H1 (cell line): ENCODE results near the gene SLC39A6. TPM values are rescaled to one million over a fixed set of nuclear protein-coding genes. Genes with fewer than 3 reads are reported as not detected.

Experiments
- CTCF ChIA-PET: fragments of 300-600 bp; sonication (Branson Sonifier 250); formaldehyde crosslinking; loops from one replicate; lab custom pipeline; 2021; ENCODE audit not compliant: partially characterized antibody; lab: Charles Lee
- POLR2A ChIA-PET: fragments of 300-600 bp; sonication (Branson Sonifier 250); formaldehyde crosslinking; loops from one replicate; lab custom pipeline; 2021; ENCODE audit warnings: inconsistent platforms; ENCODE audit not compliant: partially characterized antibody; lab: Charles Lee
- DNase-seq, 2 experiments: peaks; one replicate each; pipeline versions ENCODE4 v3.0.0 to v3.0.0-alpha.2; 2010 to 2022; ENCODE audit warnings: low spot score in 2 of 2, low read depth in 1 of 2, mixed read lengths in 1 of 2
- FAIRE-seq: peaks from 2 replicates; lab custom pipeline; 2011; peaks lifted over from hg19 to GRCh38; lab: Jason Lieb, UNC
- H2AFZ ChIP-seq: 2 replicates; pipeline ENCODE4 v1.8.1; 2012; ENCODE audit warnings: low read length, inconsistent platforms
- H2AK5ac ChIP-seq: 2 replicates; pipeline ENCODE4 v1.6.1; 2013; ENCODE audit warnings: low read depth, low read length
- H2BK120ac ChIP-seq: replicated peaks from 2 replicates; pipeline ENCODE3; 2013; ENCODE audit warnings: low read depth, low read length, inconsistent platforms
- H2BK12ac ChIP-seq: 2 replicates; pipeline ENCODE4 v1.6.1; 2013; ENCODE audit warnings: low read depth, low read length
- H2BK15ac ChIP-seq: 2 replicates; pipeline ENCODE4 v1.6.1; 2013; ENCODE audit warnings: low read length
- H2BK20ac ChIP-seq: 2 replicates; pipeline ENCODE4 v1.6.1; 2013; ENCODE audit warnings: low read length
- H2BK5ac ChIP-seq: 2 replicates; pipeline ENCODE4 v1.6.1; 2013; ENCODE audit warnings: low read depth, low read length
- H3K14ac ChIP-seq: 2 replicates; pipeline ENCODE4 v1.6.1; 2013; ENCODE audit warnings: inconsistent platforms; ENCODE audit not compliant: insufficient read length
- H3K18ac ChIP-seq: 2 replicates; pipeline ENCODE4 v1.6.1; 2013; ENCODE audit warnings: low read length; ENCODE audit errors: extremely low read depth
- H3K23ac ChIP-seq: 2 replicates; pipeline ENCODE4 v1.6.1; 2013; ENCODE audit warnings: inconsistent platforms; ENCODE audit not compliant: insufficient read length
- H3K23me2 ChIP-seq: 2 replicates; pipeline ENCODE4 v1.6.1; 2013; ENCODE audit warnings: low read depth, low read length
- H3K27ac ChIP-seq: 2 replicates; pipeline ENCODE4 v1.6.1; 2011; ENCODE audit warnings: low read depth, low read length, inconsistent platforms
- H3K27me3 ChIP-seq, 4 experiments: replicated peaks in 1 of 4; 1 replicate in 1 of 4; 2 replicates in 3 of 4; pipeline versions ENCODE4 v1.6.1 to v1.8.1; 2011 to 2013; ENCODE audit warnings: low read length in 3 of 4, mild to moderate bottlenecking in 3 of 4, inconsistent platforms in 2 of 4, mixed read lengths in 2 of 4, moderate library complexity in 1 of 4; ENCODE audit not compliant: control insufficient read depth in 3 of 4, insufficient read depth in 3 of 4; ENCODE audit errors: extremely low read depth in 1 of 4
- H3K36me3 ChIP-seq, 4 experiments: 2 replicates each; pipeline versions ENCODE4 v1.6.1 to v1.8.1; 2011 to 2013; ENCODE audit warnings: mild to moderate bottlenecking in 4 of 4, low read length in 3 of 4, moderate library complexity in 2 of 4, control low read depth in 1 of 4, inconsistent platforms in 1 of 4; ENCODE audit not compliant: insufficient read depth in 4 of 4, control insufficient read depth in 2 of 4
- H3K4ac ChIP-seq: replicated peaks from 2 replicates; pipeline ENCODE3; 2013; ENCODE audit warnings: low read length, low read depth, mixed read lengths, inconsistent platforms; ENCODE audit not compliant: insufficient read length
- H3K4me1 ChIP-seq, 4 experiments: replicated peaks in 1 of 4; 1 replicate in 1 of 4; 2 replicates in 3 of 4; pipeline versions ENCODE4 v1.6.1 to v1.8.1; 2011 to 2013; ENCODE audit warnings: low read length in 3 of 4, inconsistent platforms in 2 of 4, mixed read lengths in 1 of 4; ENCODE audit not compliant: insufficient read depth in 4 of 4, control insufficient read depth in 3 of 4
- H3K4me2 ChIP-seq, 2 experiments: 2 replicates each; pipeline versions ENCODE4 v1.6.1 to v1.8.1; 2011 to 2013; ENCODE audit warnings: low read depth in 2 of 2, low read length in 2 of 2, control low read depth in 1 of 2, inconsistent platforms in 1 of 2, mild to moderate bottlenecking in 1 of 2; ENCODE audit not compliant: insufficient read depth in 1 of 2
- H3K4me3 ChIP-seq, 4 experiments: fragments of 200-600, 300-600 bp in 1 of 4; sonication (generic), shearing (Covaris generic), sonication (Bioruptor Twin) in 1 of 4; 2 replicates each; pipeline versions ENCODE4 v1.5.1 to v1.8.1; 2011 to 2016; ENCODE audit warnings: low read length in 4 of 4, low read depth in 3 of 4, control low read depth in 2 of 4, inconsistent platforms in 2 of 4, mild to moderate bottlenecking in 2 of 4, mixed read lengths in 1 of 4, moderate library complexity in 1 of 4; ENCODE audit not compliant: insufficient read depth in 2 of 4; ENCODE audit errors: extremely low read depth in 1 of 4
- H3K56ac ChIP-seq: replicated peaks from 2 replicates; pipeline ENCODE3; 2013; ENCODE audit warnings: low read depth, mild to moderate bottlenecking, mixed read lengths, low read length, inconsistent platforms; ENCODE audit not compliant: insufficient read length
- H3K79me1 ChIP-seq: 2 replicates; pipeline ENCODE4 v1.6.1; 2013; ENCODE audit warnings: low read depth, low read length, control low read depth
- H3K79me2 ChIP-seq, 2 experiments: 2 replicates each; pipeline versions ENCODE4 v1.6.1 to v1.8.1; 2012 to 2013; ENCODE audit warnings: low read length in 2 of 2, mild to moderate bottlenecking in 2 of 2, inconsistent platforms in 1 of 2; ENCODE audit not compliant: insufficient read depth in 2 of 2, control insufficient read depth in 1 of 2
- H3K9ac ChIP-seq, 4 experiments: replicated peaks in 1 of 4; 1 replicate in 1 of 4; 2 replicates in 3 of 4; pipeline versions ENCODE4 v1.6.1 to v1.8.1; 2011 to 2013; ENCODE audit warnings: low read depth in 3 of 4, low read length in 3 of 4, control low read depth in 2 of 4, mild to moderate bottlenecking in 2 of 4, moderate library complexity in 2 of 4, inconsistent platforms in 1 of 4; ENCODE audit errors: extremely low read depth in 1 of 4
- H3K9me3 ChIP-seq, 2 experiments: 2 replicates each; pipeline versions ENCODE4 v1.6.1 to v1.8.1; 2012 to 2013; ENCODE audit warnings: mild to moderate bottlenecking in 2 of 2, moderate library complexity in 2 of 2, control low read depth in 1 of 2, inconsistent platforms in 1 of 2, low read depth in 1 of 2, low read length in 1 of 2, mixed read lengths in 1 of 2; ENCODE audit not compliant: insufficient read depth in 2 of 2
- H4K20me1 ChIP-seq, 2 experiments: replicated peaks in 1 of 2; 2 replicates each; pipeline versions ENCODE3 to v1.8.1; 2011 to 2013; ENCODE audit warnings: inconsistent platforms in 2 of 2, low read length in 2 of 2, mild to moderate bottlenecking in 1 of 2; ENCODE audit not compliant: insufficient read depth in 2 of 2, control insufficient read depth in 1 of 2
- H4K5ac ChIP-seq: 2 replicates; pipeline ENCODE4 v1.6.1; 2013; ENCODE audit warnings: low read length, low read depth, mixed read lengths, inconsistent platforms; ENCODE audit not compliant: insufficient read length
- H4K8ac ChIP-seq: 2 replicates; pipeline ENCODE4 v1.8.0; 2013; ENCODE audit warnings: mild to moderate bottlenecking, moderate library complexity, low read length, inconsistent platforms; ENCODE audit not compliant: insufficient read depth; ENCODE audit errors: extremely low read depth
- H4K91ac ChIP-seq: replicated peaks from 2 replicates; pipeline ENCODE3; 2013; ENCODE audit warnings: low read length, mixed read lengths, inconsistent platforms; ENCODE audit not compliant: insufficient read length
- ASH2L ChIP-seq: fragments of 200-600, 300-600 bp; sonication (generic); IDR thresholded peaks from one replicate; pipeline ENCODE4 v1.7.1; 2017; ENCODE audit warnings: low read length
- BCL11A ChIP-seq, 2 experiments: IDR thresholded peaks; one replicate each; pipeline ENCODE4 v1.6.1; 2011; ENCODE audit warnings: low read depth in 2 of 2, low read length in 2 of 2, mild to moderate bottlenecking in 2 of 2
- BRCA1 ChIP-seq: IDR thresholded peaks from 2 replicates; pipeline ENCODE4 v1.6.1; 2012; ENCODE audit warnings: low read depth, low read length, improper control_type of control experiment
- CREB1 ChIP-seq: IDR thresholded peaks from 2 replicates; pipeline ENCODE4 v1.6.1; 2012; ENCODE audit warnings: inconsistent platforms
- CTCF ChIP-seq, 3 experiments: IDR thresholded peaks; 1 replicate in 2 of 3; 2 replicates in 1 of 3; pipeline versions ENCODE4 v1.5.1 to v1.6.1; 2011; ENCODE audit warnings: low read length in 3 of 3, mild to moderate bottlenecking in 3 of 3, inconsistent platforms in 2 of 3, low read depth in 1 of 3, moderate library complexity in 1 of 3; ENCODE audit not compliant: insufficient read depth in 1 of 3; ENCODE audit errors: control extremely low read depth in 1 of 3
- GTF2F1 ChIP-seq: IDR thresholded peaks from 2 replicates; pipeline ENCODE4 v1.6.1; 2012; ENCODE audit warnings: low read depth, low read length, improper control_type of control experiment, borderline replicate concordance
- HDAC2 ChIP-seq, 2 experiments: fragments of 300-600 bp in 1 of 2; sonication (generic) in 1 of 2; IDR thresholded peaks; 2 replicates each; pipeline ENCODE4 v1.6.1; 2011 to 2012; ENCODE audit warnings: low read depth in 2 of 2, low read length in 2 of 2, mild to moderate bottlenecking in 2 of 2, moderate library complexity in 2 of 2, borderline replicate concordance in 1 of 2, inconsistent platforms in 1 of 2
- RBBP5 ChIP-seq: IDR thresholded peaks from 2 replicates; pipeline ENCODE4 v1.7.1; 2012; ENCODE audit warnings: low read depth, mild to moderate bottlenecking, inconsistent platforms, low read length, moderate library complexity, borderline replicate concordance
- RFX5 ChIP-seq: IDR thresholded peaks from 2 replicates; pipeline ENCODE4 v1.6.1; 2011; ENCODE audit warnings: low read depth, low read length, improper control_type of control experiment, borderline replicate concordance
- RNF2 ChIP-seq: fragments of 200-900, 300-1000 bp; sonication (generic); IDR thresholded peaks from 2 replicates; pipeline ENCODE4 v1.7.1; 2016; ENCODE audit warnings: borderline replicate concordance, low read depth, mild to moderate bottlenecking, antibody characterized with exemption, low read length; ENCODE audit not compliant: poor library complexity, severe bottlenecking; ENCODE audit errors: missing control alignments
- SP4 ChIP-seq: IDR thresholded peaks from 2 replicates; pipeline ENCODE4 v1.6.1; 2012; ENCODE audit warnings: low read length, inconsistent platforms
- WGBS, 2 experiments: shearing (Covaris generic) in 1 of 2; methylation state at CpG; one replicate each; pipeline versions ENCODE4 v1.1.6 to v1.1.7; 2013 to 2015; ENCODE audit warnings: low lambda C conversion rate in 2 of 2, mixed read lengths in 2 of 2, inconsistent platforms in 1 of 2, low coverage in 1 of 2, missing lambda C conversion rate in 1 of 2; ENCODE audit not compliant: insufficient replicate concordance in 2 of 2, insufficient coverage in 1 of 2, insufficient read length in 1 of 2; ENCODE audit errors: extremely low coverage in 1 of 2, missing lambda C conversion rate in 1 of 2; 5-methylcytosine and 5-hydroxymethylcytosine counted together
- polyA plus RNA-seq, 7 experiments: library from polyadenylated mRNA; depleted of rRNA in 3 of 7; stranded (reverse) in 5 of 7; unstranded in 2 of 7; fragments of >200 nt in 5 of 7; fragments of 200-250 nt in 2 of 7; gene quantifications; 1 replicate in 5 of 7; 2 replicates in 1 of 7; 4 replicates in 1 of 7; pipeline versions ENCODE4 v1.2.1 to v1.2.3, GENCODE V29; 2011 to 2013; ENCODE audit warnings: missing spikeins in 2 of 7, mixed read lengths in 2 of 7
- total RNA-seq: library from RNA; stranded (reverse); fragmentation: NEBNext Ultra II Directional; extraction: Animal tissue kit (Norgen Biotek cat#: 25700); gene quantifications from 2 replicates; pipeline ENCODE4 v1.2.1, GENCODE V29; 2021

Gene SLC39A6
- total and polyA plus RNA-seq, 2 of the 8 experiments (the other 6 are each of a cell fraction or from before 2014, with no cell fraction given), result 36.8 to 55.4 TPM

- no peaks in the 10 kb centered on the region for H3K79me1 ChIP-seq
- no peak overlapping the region for H2BK20ac ChIP-seq
- no peak overlapping the region for H4K91ac ChIP-seq
- no peak overlapping the region for H2BK15ac ChIP-seq
- no peak overlapping the region for H2BK120ac ChIP-seq
- no peak overlapping the region for H4K8ac ChIP-seq
- peaks cover 23 to 92% (median 69%) of the 10 kb centered on the region in 4 experiments; a peak in 7 of 8 replicates for H3K36me3 ChIP-seq
- H3K27ac ChIP-seq, result no peak overlapping the region
- no peak for DNase-seq
- H2BK5ac ChIP-seq, result no peak overlapping the region
- H3K4ac ChIP-seq, result no peak overlapping the region
- peaks cover 0 to 5% of the 10 kb centered on the region in 2 experiments for H4K20me1 ChIP-seq
- no peak overlapping the region for H3K56ac ChIP-seq
- 73% methylated on average over 2 of the region's 2 CpGs; no CpG with 5 or more reads in 1 of the 2 experiments for WGBS, 2 experiments
- no peak overlapping the region for H3K4me2 ChIP-seq
- H2AFZ ChIP-seq, result no peak overlapping the region
- no peak for FAIRE-seq
- no peak overlapping the region for H3K4me3 ChIP-seq
- H3K9ac ChIP-seq, result no peak overlapping the region
- H3K18ac ChIP-seq, result no peak overlapping the region
- no peaks in the 10 kb centered on the region for H3K79me2 ChIP-seq
- no peak overlapping the region for H4K5ac ChIP-seq
- no peaks in the 10 kb centered on the region for H3K27me3 ChIP-seq
- H3K9me3 ChIP-seq, result no peaks in the 10 kb centered on the region
- ChIA-PET POLR2A (no interaction called here), CTCF (interaction anchor here (0.8 to 1.2 kb wide), 2 partner anchors 91 to 258 kb away, joined by 3 read pairs; no protein-coding TSS in a partner anchor)
- H3K23me2 ChIP-seq, result no peaks in the 10 kb centered on the region
- no peak overlapping the region for H3K23ac ChIP-seq
- H3K14ac ChIP-seq, result no peak overlapping the region
- H3K4me1 ChIP-seq, result no peaks in the 10 kb centered on the region
- no peak overlapping the region for H2AK5ac ChIP-seq
- H2BK12ac ChIP-seq, result no peak overlapping the region
- TF ChIP-seq RBBP5 (no peak), HDAC2 (IDR thresholded peaks at IDR 0.05; ENCODE audit: borderline replicate concordance in 1 of 2, low read depth in 2 of 2, low read length in 2 of 2) (no peak), BRCA1 (no peak), CREB1 (no peak), RNF2 (no peak), ASH2L (no peak), SP4 (no peak), GTF2F1 (no peak), CTCF (IDR thresholded peaks at IDR 0.05; ENCODE audit: control extremely low read depth in 1 of 3, insufficient read depth in 1 of 3, low read depth in 1 of 3, low read length in 3 of 3) (no peak), RFX5 (no peak), BCL11A (IDR thresholded peaks at IDR 0.05; ENCODE audit: low read depth in 2 of 2, low read length in 2 of 2) (no peak)
Measured at GRCh38 chr18:36153771-36154170, 24.6 kb upstream of the SLC39A6 start.
